Activated CD8-positive, alpha-beta memory T cell treated with anti-CD3 and anti-CD28 coated beads for 24 hours (primary cell): ENCODE measurements around the gene CNIH1.

Experiments used
- DNase-seq: peaks from one replicate; pipeline ENCODE4 v3.0.0-alpha.2; 2020

The CNIH1 gene

DNA sequence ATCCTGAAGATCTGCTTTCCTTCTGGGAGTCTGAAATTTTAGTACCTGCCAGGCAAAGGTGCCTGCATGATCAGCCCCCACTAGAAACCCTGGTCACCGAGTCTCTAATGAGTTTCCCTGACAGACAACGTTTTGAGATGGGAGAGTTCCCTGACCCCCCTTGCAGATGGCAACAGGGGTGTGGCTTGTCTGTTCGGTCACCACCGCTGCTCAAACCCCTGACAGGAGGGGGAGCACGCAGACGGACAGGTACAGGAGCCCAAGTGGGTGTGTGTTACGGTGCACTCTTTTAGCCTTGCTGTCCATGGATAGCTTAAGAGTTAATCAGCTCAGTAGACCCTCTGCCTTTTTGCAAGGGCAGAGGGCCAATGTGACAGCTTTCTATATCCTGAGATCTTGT is 63.7 kb downstream of the CNIH1 start:
- no peak for DNase-seq

DNA sequence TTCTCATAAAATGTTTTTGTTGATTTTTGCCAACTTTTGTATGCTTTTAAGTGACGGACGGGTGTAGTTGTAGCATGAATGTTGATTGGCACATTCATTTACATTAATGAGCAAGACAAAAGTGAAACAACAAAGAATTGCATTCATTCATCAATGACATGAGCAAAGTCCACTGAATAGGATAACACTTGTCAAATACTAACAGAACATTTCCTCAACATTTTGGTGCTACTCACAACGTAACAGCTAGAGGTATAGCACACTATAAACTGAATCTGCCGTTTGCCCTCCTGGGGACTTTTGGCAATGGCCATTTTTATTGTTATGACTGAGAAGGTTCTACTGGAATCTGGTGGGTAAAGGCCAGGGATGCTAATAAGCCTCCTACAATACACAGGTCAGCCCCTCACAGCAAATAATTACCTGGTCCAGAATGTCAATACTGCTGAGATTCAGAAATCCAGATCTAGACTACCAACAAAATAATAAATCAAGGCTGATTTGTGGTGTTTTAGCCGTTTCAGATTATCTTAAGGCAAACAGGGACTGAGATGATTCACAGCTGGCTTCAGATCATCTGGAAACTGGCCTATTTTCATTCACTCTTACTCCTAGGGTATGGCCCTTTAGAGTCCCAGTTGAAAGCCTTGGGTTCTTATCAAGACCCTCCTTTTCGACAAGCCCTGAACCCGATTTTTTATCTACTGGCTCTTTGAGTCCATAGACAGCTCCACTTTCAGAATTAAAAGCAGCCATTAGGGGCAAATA is 66.9 kb downstream of the CNIH1 start:
- no peak for DNase-seq
